ACC112 (cell line): ENCODE results near the gene TRIM71.
"Not testable (repeated sequence)": the region's sequence is repeated elsewhere in the genome, so short reads cannot be mapped to it uniquely, and the experiment has no call there.

Experiments
- H2AFZ ChIP-seq: fragments of 200-600 bp; sonication (generic); one replicate; pipeline ENCODE4 v1.6.0; 2017; ENCODE audit warnings: antibody characterized with exemption, low read length; ENCODE audit not compliant: unreplicated experiment
- H3K27ac ChIP-seq: fragments of 200-600 bp; sonication (generic); 2 replicates; pipeline ENCODE4 v1.5.1; 2014; ENCODE audit warnings: low read depth, mild to moderate bottlenecking, antibody characterized with exemption, low read length, moderate library complexity
- H3K27me3 ChIP-seq: fragments of 200-600 bp; sonication (generic); 2 replicates; pipeline ENCODE4 v1.6.1; 2014; ENCODE audit warnings: mild to moderate bottlenecking, antibody characterized with exemption, low read length, moderate library complexity, mixed read lengths; ENCODE audit not compliant: insufficient read depth
- H3K36me3 ChIP-seq: fragments of 200-600 bp; sonication (generic); 2 replicates; pipeline ENCODE4 v1.6.1; 2016; ENCODE audit warnings: mild to moderate bottlenecking, antibody characterized with exemption, low read length, moderate library complexity, mixed read lengths; ENCODE audit not compliant: insufficient read depth
- H3K4me1 ChIP-seq: fragments of 200-600 bp; sonication (generic); one replicate; pipeline ENCODE4 v1.6.1; 2016; ENCODE audit warnings: low read length, mixed read lengths; ENCODE audit not compliant: insufficient read depth, unreplicated experiment, control insufficient read depth
- H3K4me3 ChIP-seq: fragments of 200-600 bp; sonication (generic); 2 replicates; pipeline ENCODE4 v1.5.1; 2014; ENCODE audit warnings: mild to moderate bottlenecking, low read depth, low read length
- H3K79me2 ChIP-seq: fragments of 200-600 bp; sonication (generic); one replicate; pipeline ENCODE4 v1.6.0; 2016; ENCODE audit warnings: low read length; ENCODE audit not compliant: control insufficient read depth, unreplicated experiment, insufficient read depth

The TRIM71 gene

GRCh38 chr3:32843510-32844321 lies 25.9 kb downstream of the TRIM71 start:
- Histone ChIP-seq H3K4me3 (no peak overlapping the region), H3K36me3 (no peaks in the 10 kb centered on the region), H2AFZ (no peak overlapping the region), H3K4me1 (peaks cover 6% of the 10 kb centered on the region), H3K79me2 (no peaks in the 10 kb centered on the region), H3K27ac (no peak overlapping the region), H3K27me3 (peaks cover 14% of the 10 kb centered on the region)

DNA sequence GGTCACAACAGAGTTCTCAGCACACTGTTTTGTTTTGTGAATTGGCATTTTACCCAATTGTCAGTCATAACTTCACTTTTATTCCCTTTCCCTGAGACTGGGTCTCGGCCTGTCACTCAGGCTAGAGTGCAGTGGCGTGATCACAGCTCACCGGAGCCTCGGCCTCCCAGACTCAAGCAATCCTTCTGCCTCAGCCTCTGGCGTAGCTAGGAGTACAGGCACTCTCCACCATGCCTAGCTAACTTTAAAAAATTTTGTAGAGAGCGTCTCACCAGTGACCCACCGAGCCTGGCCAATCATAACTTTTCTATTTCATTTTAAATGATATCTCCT lies 26.5 kb downstream of the TRIM71 start:
- H3K79me2 ChIP-seq, result no peaks in the 10 kb centered on the region
- H3K27me3 ChIP-seq, result peaks cover 15% of the 10 kb centered on the region
- no peak overlapping the region for H3K27ac ChIP-seq
- H3K36me3 ChIP-seq, result no peaks in the 10 kb centered on the region
- H2AFZ ChIP-seq, result no peak overlapping the region
- H3K4me3 ChIP-seq, result no peak overlapping the region
- peaks cover 6% of the 10 kb centered on the region for H3K4me1 ChIP-seq

DNA sequence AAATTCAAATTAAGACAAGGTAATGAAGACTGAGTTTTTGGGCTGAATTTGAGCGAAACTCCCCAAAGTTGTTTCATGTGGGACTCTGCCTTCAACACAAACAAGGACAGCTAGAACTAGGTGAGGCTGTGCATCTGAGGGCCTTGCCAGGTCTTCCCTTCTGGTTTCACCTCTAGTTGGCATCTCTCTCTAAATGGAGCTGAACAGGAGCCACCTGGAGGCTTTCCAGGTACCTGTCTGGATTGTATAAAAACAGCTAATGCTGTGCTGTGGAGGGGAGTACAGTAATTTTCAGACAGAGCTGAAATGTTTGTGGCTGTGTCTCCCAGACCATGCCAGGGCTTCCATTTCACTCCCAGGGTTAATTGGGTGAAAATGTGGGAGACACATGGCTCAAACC lies 27.1 kb downstream of the TRIM71 start:
- Histone ChIP-seq H3K27ac (no peak overlapping the region), H3K79me2 (no peaks in the 10 kb centered on the region), H3K4me1 (peaks cover 6% of the 10 kb centered on the region)

GRCh38 chr3:32845546-32845945 lies 27.7 kb downstream of the TRIM71 start:
- not testable (repeated sequence) for H3K79me2 ChIP-seq, H3K27me3 ChIP-seq, H3K36me3 ChIP-seq, H3K4me1 ChIP-seq, H3K27ac ChIP-seq, H3K4me3 ChIP-seq, H2AFZ ChIP-seq

More for the DNA sequence above, 27.1 kb downstream of the TRIM71 start:
- no peak overlapping the region for H3K4me3 ChIP-seq
- H3K27me3 ChIP-seq, result peaks cover 11% of the 10 kb centered on the region
- no peaks in the 10 kb centered on the region for H3K36me3 ChIP-seq
- no peak overlapping the region for H2AFZ ChIP-seq

- H3K27ac ChIP-seq, H2AFZ ChIP-seq, H3K4me3 ChIP-seq, H3K36me3 ChIP-seq, H3K4me1 ChIP-seq, H3K27me3 ChIP-seq, H3K79me2 ChIP-seq: not testable (repeated sequence)
These were observed 29.2 kb downstream of the TRIM71 start for GRCh38 chr3:32847045-32847444.

DNA sequence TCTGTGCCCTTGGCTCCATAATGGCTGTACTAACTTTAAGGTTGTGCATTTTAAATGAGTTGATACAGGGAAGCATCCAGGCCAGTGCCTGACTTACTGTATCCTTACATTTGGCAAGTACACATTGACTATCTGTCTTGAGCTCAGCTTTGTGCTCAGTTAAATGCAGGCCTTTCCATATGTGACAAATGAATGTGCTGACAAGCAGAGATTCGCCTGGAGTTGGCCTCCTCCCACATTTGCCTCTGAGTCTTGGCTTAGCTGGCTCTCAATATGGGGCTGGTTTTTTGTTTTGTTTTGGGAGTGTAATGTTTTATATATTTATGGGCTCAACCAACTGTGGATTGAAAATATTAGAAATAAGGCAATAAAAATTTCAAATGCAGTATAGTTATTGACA lies 29.7 kb downstream of the TRIM71 start:
- Histone ChIP-seq H3K79me2 (no peaks in the 10 kb centered on the region), H3K4me1 (peaks cover 3% of the 10 kb centered on the region)

DNA sequence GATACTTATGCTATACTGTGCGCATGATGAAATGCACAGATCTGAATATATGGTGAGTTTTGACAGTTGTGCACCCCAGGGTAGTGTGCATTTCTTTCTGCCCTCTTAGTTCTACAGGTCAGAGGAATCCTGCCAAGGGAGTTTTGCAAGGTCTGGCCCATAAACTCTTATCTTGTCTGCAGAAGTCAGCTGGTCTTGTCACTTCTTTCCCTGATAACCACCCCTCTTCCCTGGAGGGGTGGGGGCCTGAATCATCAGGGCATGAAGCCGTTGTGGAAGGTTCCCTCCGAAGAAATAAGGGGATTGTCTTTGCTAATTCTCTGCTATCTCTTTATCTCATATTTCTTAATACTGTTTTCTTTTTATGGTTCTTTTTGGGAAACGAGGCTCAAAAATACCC lies 30.4 kb downstream of the TRIM71 start:
- Histone ChIP-seq H3K4me1 (no peaks in the 10 kb centered on the region), H3K36me3 (no peaks in the 10 kb centered on the region), H2AFZ (no peak overlapping the region), H3K79me2 (no peaks in the 10 kb centered on the region), H3K4me3 (no peak overlapping the region), H3K27ac (no peak overlapping the region), H3K27me3 (peaks cover 4% of the 10 kb centered on the region; the same call in 1 of the 2 replicates)

More for the DNA sequence above, 29.7 kb downstream of the TRIM71 start:
- no peaks in the 10 kb centered on the region for H3K36me3 ChIP-seq
- no peak overlapping the region for H3K4me3 ChIP-seq
- no peak overlapping the region for H2AFZ ChIP-seq
- H3K27ac ChIP-seq, result no peak overlapping the region
- peaks cover 4% of the 10 kb centered on the region; the same call in 1 of the 2 replicates for H3K27me3 ChIP-seq

DNA sequence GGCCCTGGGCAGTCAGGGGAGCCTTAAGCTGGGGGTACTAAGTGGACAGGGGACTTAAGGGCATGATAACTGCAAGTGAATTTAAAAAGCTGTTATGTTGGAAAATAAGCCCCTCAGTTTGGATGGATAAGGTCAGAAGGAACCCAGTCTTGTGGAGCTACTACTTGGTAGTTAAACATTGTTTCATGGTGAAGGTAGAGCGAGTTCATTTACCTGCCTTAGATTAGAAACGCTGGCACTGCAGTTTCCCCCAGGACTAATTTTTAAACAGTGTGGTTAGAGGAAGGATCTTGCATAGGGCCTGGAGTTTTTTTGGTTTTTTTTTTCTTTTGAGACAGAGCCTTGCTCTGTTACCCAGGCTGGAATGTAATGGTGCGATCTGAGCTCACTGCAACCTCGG lies 31.2 kb downstream of the TRIM71 start:
- Histone ChIP-seq H3K79me2 (no peaks in the 10 kb centered on the region), H3K36me3 (no peaks in the 10 kb centered on the region), H3K27ac (no peak overlapping the region), H3K4me1 (no peaks in the 10 kb centered on the region), H3K4me3 (no peak overlapping the region), H2AFZ (no peak overlapping the region), H3K27me3 (peaks cover 4% of the 10 kb centered on the region; the same call in 1 of the 2 replicates)

DNA sequence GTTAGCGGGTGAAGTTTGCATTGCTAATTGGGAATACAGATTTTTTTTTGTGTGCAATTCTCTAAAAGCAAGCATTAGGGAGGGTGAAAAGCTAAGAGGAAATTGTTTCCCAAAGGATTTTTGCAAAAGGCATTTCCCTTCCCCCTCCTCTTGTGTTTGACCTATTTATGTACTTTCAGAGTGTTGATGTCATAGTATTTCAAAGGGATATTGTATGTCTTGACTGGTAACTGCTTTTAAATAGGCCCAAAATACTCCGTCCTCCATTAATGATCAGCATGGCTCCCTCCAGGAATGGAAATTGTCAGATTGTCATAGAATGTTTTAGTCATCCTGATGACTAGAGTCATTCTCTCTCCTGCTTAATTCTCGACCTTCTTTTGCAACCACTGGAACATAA lies 32.4 kb downstream of the TRIM71 start:
- Histone ChIP-seq H3K27me3 (peaks cover 4% of the 10 kb centered on the region; the same call in 1 of the 2 replicates), H3K79me2 (no peaks in the 10 kb centered on the region), H3K4me3 (no peak overlapping the region), H3K4me1 (no peaks in the 10 kb centered on the region), H3K27ac (no peak overlapping the region), H3K36me3 (no peaks in the 10 kb centered on the region), H2AFZ (no peak overlapping the region)

DNA sequence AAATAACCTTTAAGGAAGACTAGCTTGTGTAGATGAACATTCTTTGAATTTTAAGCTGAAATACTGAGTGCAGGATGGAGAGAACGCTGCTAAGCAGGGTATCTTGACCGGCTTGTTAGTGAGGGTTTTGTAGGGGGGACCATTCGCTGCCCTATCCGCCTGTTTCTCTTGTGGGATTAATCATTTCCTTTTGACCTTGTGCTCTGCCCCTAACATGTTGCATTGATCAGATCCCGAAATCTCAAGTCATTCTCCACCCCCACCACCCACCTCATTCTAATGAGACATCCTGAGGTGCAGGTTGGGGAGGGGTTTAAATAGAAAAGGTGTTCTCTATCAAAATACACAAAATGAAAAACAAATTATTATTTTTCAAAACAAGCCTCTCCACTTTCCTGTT lies 32.8 kb downstream of the TRIM71 start:
- H3K36me3 ChIP-seq, result no peaks in the 10 kb centered on the region
- H3K27ac ChIP-seq, result no peak overlapping the region
- no peak overlapping the region for H2AFZ ChIP-seq
- H3K79me2 ChIP-seq, result no peaks in the 10 kb centered on the region
- H3K27me3 ChIP-seq, result peaks cover 4% of the 10 kb centered on the region; the same call in 1 of the 2 replicates
- no peaks in the 10 kb centered on the region for H3K4me1 ChIP-seq
- no peak overlapping the region for H3K4me3 ChIP-seq

DNA sequence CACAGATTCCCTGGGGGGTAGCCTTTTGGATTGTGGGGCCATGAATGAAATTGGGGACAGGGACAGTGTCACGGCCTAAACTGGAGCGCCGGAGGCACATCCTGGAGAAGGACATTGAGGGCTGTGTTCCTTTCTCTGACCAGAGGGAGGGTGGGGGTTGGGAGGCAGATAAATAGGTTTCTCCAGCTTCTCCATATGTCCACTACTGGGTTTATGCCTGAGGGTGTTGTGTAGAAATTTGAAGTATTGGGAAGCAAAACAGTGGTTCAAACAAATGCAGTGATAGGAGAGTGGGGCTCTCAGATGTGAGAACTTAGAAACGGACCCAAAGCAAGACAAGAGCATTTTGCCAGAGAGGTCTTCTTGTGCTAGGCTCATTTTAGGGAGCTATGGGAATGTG lies 34.3 kb downstream of the TRIM71 start:
- Histone ChIP-seq H3K4me1 (peaks cover 5% of the 10 kb centered on the region), H3K79me2 (no peaks in the 10 kb centered on the region), H2AFZ (no peak overlapping the region)

More for the DNA sequence above, 34.3 kb downstream of the TRIM71 start:
- no peak overlapping the region for H3K27ac ChIP-seq
- no peaks in the 10 kb centered on the region for H3K36me3 ChIP-seq
- H3K27me3 ChIP-seq, result peaks cover 4% of the 10 kb centered on the region; the same call in 1 of the 2 replicates
- no peak overlapping the region for H3K4me3 ChIP-seq
